ENCODE results near the gene NCOA1. TPM values are rescaled to one million over a fixed set of nuclear protein-coding genes. Genes with fewer than 3 reads are reported as not detected.

NCOA1 gene
- total RNA-seq, 2 experiments from 2014 or later: 19.2 to 20.2 TPM

GRCh38 chr2:24708537-24709152, 217.6 kb downstream of the NCOA1 start:
- no peak overlapping the region for H3K4me3 Mint-ChIP-seq
- H3K36me3 Mint-ChIP-seq: peaks cover 22% of the 10 kb centered on the region
- no peaks in the 10 kb centered on the region for H3K27me3 Mint-ChIP-seq
- DNase-seq: no peak
- no peaks in the 10 kb centered on the region for H3K4me1 Mint-ChIP-seq
- H3K27ac Mint-ChIP-seq: no peak overlapping the region
- H3K9me3 Mint-ChIP-seq: no peaks in the 10 kb centered on the region

DNA sequence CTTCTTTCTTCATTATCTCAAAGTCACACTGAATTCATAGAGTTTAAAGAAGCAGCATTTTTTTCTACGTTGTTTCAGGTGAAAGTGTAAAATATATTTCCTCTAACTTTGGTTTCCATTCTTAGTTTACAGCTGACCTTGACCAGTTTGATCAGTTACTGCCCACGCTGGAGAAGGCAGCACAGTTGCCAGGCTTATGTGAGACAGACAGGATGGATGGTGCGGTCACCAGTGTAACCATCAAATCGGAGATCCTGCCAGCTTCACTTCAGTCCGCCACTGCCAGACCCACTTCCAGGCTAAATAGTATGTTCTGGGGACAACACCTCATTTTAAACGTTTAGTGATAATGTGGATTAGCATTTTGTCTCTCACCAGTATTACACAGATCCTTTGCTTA, 219.8 kb downstream of the NCOA1 start:
- Mint-ChIP-seq H3K27me3 (no peaks in the 10 kb centered on the region), H3K9me3 (no peaks in the 10 kb centered on the region), H3K36me3 (peaks cover 24% of the 10 kb centered on the region), H3K4me3 (no peak overlapping the region), H3K27ac (no peak overlapping the region), H3K4me1 (no peaks in the 10 kb centered on the region)
- DNase-seq: no peak

DNA sequence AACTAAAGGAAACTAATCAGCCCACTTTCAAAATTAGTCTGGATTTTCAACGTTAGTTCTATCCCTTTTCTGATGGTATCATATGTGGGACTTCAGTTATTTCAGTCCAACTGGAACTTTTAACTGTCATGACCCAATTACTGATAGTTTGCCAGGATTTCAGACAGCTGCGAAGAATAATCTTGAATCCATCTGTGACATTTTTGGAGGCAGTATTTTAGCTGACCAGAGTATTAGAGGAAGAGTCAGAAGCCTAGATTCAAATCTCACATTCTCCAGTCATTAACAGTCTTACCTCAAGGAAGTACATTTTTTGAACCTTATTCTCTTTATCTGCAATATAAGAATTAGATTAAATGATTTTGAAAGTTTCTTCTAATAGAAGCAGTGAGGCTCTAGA, 220.8 kb downstream of the NCOA1 start:
- no peaks in the 10 kb centered on the region for H3K9me3 Mint-ChIP-seq
- H3K36me3 Mint-ChIP-seq: peaks cover 21% of the 10 kb centered on the region
- H3K4me1 Mint-ChIP-seq: no peaks in the 10 kb centered on the region
- DNase-seq: no peak
- H3K27ac Mint-ChIP-seq: no peak overlapping the region
- no peaks in the 10 kb centered on the region for H3K27me3 Mint-ChIP-seq
- H3K4me3 Mint-ChIP-seq: no peak overlapping the region

DNA sequence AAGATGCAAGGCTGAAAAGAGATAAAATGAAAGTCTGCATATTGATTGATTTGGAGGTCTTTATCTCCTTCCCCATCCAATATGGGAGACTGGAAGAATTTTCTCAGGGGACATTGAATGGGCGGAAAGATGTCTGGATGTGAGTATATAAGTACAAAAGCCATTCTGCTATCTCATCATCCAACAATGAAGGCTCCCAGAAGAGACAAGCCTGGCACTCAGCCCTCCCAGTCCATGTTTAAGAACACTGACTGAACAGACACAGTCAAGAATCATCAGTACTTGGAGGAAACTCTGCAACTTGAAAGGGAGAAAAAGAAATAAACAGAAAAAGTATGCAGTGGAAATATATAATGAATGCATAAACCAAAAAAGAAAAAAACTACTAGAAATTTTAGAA, 221.2 kb downstream of the NCOA1 start:
- no peak for DNase-seq
- H3K4me3 Mint-ChIP-seq: no peak overlapping the region
- no peaks in the 10 kb centered on the region for H3K27me3 Mint-ChIP-seq
- no peaks in the 10 kb centered on the region for H3K4me1 Mint-ChIP-seq
- no peaks in the 10 kb centered on the region for H3K9me3 Mint-ChIP-seq
- H3K27ac Mint-ChIP-seq: no peak overlapping the region
- H3K36me3 Mint-ChIP-seq: peaks cover 17% of the 10 kb centered on the region

DNA sequence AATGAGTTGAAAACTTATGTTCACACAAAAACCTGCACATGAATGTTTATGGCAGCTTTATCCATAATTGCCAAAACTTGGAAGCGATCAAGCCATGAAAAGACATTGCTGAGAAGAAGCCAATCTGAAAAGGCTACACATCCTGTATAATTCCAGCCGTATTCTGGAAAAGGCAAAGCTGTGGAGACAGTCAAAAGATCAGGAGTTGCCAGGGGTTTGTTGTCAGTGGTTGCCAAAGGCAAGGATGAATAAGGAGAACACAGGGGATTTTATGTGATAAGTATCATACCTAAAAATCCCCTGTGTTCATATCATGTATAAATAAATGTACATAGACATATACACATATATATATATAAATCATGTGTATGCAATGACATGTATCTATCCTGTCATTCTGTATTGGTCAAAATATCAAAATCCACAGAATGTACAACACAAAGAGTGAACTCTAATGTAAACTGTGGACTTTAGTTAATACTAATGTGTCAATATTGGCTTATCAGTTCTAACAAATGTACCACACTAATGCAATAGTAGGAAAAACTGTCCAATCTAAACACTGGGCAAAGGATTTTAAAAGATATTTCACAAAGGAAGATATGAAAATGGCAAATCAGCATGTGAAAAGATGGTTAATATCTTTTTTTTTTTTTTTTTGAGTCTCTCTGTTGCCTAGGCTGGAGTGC, 226.4 kb downstream of the NCOA1 start:
- no peak for DNase-seq
- no peak overlapping the region for H3K27ac Mint-ChIP-seq
- H3K9me3 Mint-ChIP-seq: no peaks in the 10 kb centered on the region
- no peak overlapping the region for H3K4me3 Mint-ChIP-seq
- peaks cover 14% of the 10 kb centered on the region for H3K36me3 Mint-ChIP-seq
- peaks cover 7% of the 10 kb centered on the region for H3K4me1 Mint-ChIP-seq
- H3K27me3 Mint-ChIP-seq: no peaks in the 10 kb centered on the region

DNA sequence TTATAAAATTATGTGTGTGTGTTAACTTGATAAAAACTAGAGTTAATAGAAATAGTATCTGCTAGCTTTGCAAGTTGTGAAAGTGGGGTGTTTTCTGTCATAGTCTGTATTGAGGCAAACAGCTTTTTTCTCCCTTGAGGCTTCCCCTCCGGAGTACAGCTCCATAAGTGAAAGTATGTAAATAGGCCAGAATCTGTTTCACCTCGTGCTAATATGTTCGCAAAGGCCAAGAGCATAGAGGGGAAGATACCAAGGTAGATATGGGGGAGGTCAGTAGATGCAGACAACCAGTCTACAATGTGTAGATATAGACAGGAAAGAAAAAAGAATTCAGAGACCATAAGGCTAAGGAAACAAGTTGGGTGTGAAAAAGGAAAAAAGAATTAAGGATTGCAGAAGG, 229.3 kb downstream of the NCOA1 start:
- Mint-ChIP-seq H3K36me3 (peaks cover 4% of the 10 kb centered on the region), H3K4me1 (peaks cover 7% of the 10 kb centered on the region), H3K27ac (no peak overlapping the region), H3K4me3 (no peak overlapping the region), H3K27me3 (no peaks in the 10 kb centered on the region), H3K9me3 (no peaks in the 10 kb centered on the region)
- no peak for DNase-seq

- H3K27ac Mint-ChIP-seq: peak overlapping the region; percentile 43
Observed at GRCh38 chr2:24721470-24721869, 230.4 kb downstream of the NCOA1 start.

GRCh38 chr2:24722141-24722790, 231.2 kb downstream of the NCOA1 start:
- Mint-ChIP-seq H3K27ac (no peak overlapping the region), H3K4me3 (no peak overlapping the region)

More at GRCh38 chr2:24721470-24721869, 230.4 kb downstream of the NCOA1 start:
- Mint-ChIP-seq H3K27me3 (no peaks in the 10 kb centered on the region), H3K36me3 (peaks cover 4% of the 10 kb centered on the region), H3K9me3 (no peaks in the 10 kb centered on the region), H3K4me3 (no peak overlapping the region), H3K4me1 (peaks cover 7% of the 10 kb centered on the region)
- peak; percentile 8 for DNase-seq

GRCh38 chr2:24723191-24723590, 232.1 kb downstream of the NCOA1 start:
- no peaks in the 10 kb centered on the region for H3K36me3 Mint-ChIP-seq
- DNase-seq: no peak
- H3K4me3 Mint-ChIP-seq: no peak overlapping the region
- H3K4me1 Mint-ChIP-seq: peaks cover 9% of the 10 kb centered on the region
- no peaks in the 10 kb centered on the region for H3K27me3 Mint-ChIP-seq
- no peaks in the 10 kb centered on the region for H3K9me3 Mint-ChIP-seq
- no peak overlapping the region for H3K27ac Mint-ChIP-seq

More at GRCh38 chr2:24722141-24722790, 231.2 kb downstream of the NCOA1 start:
- Mint-ChIP-seq H3K9me3 (no peaks in the 10 kb centered on the region), H3K27me3 (no peaks in the 10 kb centered on the region), H3K36me3 (peaks cover 2% of the 10 kb centered on the region), H3K4me1 (peaks cover 8% of the 10 kb centered on the region)
- no peak for DNase-seq

DNA sequence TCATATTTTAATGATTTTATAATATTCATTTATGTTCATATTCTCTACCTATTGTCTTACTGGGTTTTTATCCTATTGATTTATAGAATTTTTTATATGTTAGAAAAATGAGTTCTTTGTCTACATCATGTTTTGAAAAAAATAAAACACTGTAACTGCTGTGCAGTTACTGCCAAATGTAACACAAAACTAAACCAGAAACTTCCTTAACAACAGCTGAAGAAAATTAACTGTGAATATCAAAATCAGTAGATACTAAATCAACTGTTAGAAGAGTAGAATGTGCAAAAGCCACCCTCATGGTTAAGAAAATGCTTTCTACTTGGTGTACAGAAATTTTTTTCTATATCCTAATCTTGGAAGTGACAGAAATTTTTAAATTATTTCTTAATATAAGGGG, 232.6 kb downstream of the NCOA1 start:
- Mint-ChIP-seq H3K4me3 (no peak overlapping the region), H3K27ac (no peak overlapping the region), H3K36me3 (no peaks in the 10 kb centered on the region), H3K9me3 (no peaks in the 10 kb centered on the region), H3K27me3 (no peaks in the 10 kb centered on the region), H3K4me1 (peaks cover 9% of the 10 kb centered on the region)
- no peak for DNase-seq

- Mint-ChIP-seq H3K4me1 (peaks cover 9% of the 10 kb centered on the region), H3K27ac (no peak overlapping the region), H3K36me3 (no peaks in the 10 kb centered on the region), H3K4me3 (no peak overlapping the region), H3K27me3 (no peaks in the 10 kb centered on the region), H3K9me3 (no peaks in the 10 kb centered on the region)
- DNase-seq: no peak
Observed at GRCh38 chr2:24724111-24724775, 233.2 kb downstream of the NCOA1 start.

- no peaks in the 10 kb centered on the region for H3K9me3 Mint-ChIP-seq
- peaks cover 3% of the 10 kb centered on the region for H3K36me3 Mint-ChIP-seq
- no peak overlapping the region for H3K27ac Mint-ChIP-seq
- no peak for DNase-seq
- no peaks in the 10 kb centered on the region for H3K27me3 Mint-ChIP-seq
- H3K4me3 Mint-ChIP-seq: no peak overlapping the region
- peaks cover 9% of the 10 kb centered on the region for H3K4me1 Mint-ChIP-seq
Observed at GRCh38 chr2:24725956-24726355, 234.9 kb downstream of the NCOA1 start.

DNA sequence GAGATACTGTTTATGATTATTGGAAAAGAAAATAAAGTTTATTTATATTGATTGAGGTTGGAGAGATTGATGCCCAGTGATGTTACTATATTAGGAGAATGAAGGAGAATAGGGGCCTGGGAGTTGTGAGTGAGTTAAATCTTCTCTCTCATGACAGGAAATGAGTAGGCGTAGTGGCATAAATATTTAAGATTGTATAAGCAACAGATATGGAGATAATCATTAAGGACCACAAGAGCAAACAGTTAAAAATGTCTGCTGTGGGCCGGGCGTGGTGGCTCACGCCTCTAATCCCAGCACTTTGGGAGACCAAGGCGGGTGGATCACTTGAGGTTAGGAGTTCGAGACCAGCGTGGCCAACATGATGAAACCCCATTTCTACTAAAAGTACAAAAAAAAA, 239.4 kb downstream of the NCOA1 start:
- Mint-ChIP-seq H3K36me3 (peaks cover 3% of the 10 kb centered on the region), H3K4me3 (no peak overlapping the region), H3K9me3 (no peaks in the 10 kb centered on the region), H3K27ac (no peak overlapping the region), H3K4me1 (peaks cover 2% of the 10 kb centered on the region), H3K27me3 (no peaks in the 10 kb centered on the region)
- DNase-seq: no peak

GRCh38 chr2:24731040-24731439, 240.0 kb downstream of the NCOA1 start:
- Mint-ChIP-seq H3K4me3 (no peak overlapping the region), H3K9me3 (no peaks in the 10 kb centered on the region), H3K27ac (no peak overlapping the region), H3K36me3 (peaks cover 3% of the 10 kb centered on the region), H3K27me3 (no peaks in the 10 kb centered on the region), H3K4me1 (peaks cover 2% of the 10 kb centered on the region)
- DNase-seq: no peak

DNA sequence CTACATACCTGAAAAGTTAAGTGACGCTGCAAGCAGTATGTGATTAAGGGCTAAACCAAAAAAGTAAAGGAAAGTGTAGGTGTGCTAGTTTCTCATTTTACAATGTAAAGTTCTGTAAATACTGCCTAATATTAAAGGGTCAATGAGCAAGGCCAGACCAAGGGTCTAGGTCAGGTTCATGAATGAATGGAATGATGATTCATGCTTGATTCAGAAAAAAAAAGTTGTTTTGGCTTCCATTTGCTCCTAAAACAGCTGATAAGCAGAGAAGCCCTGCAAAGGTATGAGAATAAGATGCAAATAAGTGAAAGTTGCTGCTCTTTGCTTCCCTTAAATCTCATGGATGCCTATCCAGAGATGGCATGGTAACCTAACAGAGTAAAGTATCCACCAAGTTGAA, 240.9 kb downstream of the NCOA1 start:
- H3K27ac Mint-ChIP-seq: no peak overlapping the region
- H3K36me3 Mint-ChIP-seq: peaks cover 3% of the 10 kb centered on the region
- no peak for DNase-seq
- no peaks in the 10 kb centered on the region for H3K9me3 Mint-ChIP-seq
- H3K4me1 Mint-ChIP-seq: peaks cover 2% of the 10 kb centered on the region
- no peak overlapping the region for H3K4me3 Mint-ChIP-seq
- no peaks in the 10 kb centered on the region for H3K27me3 Mint-ChIP-seq

Data from activated naive CD8-positive, alpha-beta T cell treated with anti-CD3 and anti-CD28 coated beads for 36 hours (primary cell).